Activated naive CD4-positive, alpha-beta T cell treated with anti-CD3 and anti-CD28 coated beads, Interleukin-2, amount 50 U/mL, for 16 hours (primary cell): ENCODE results near the gene SORBS1.

Experiments
- DNase-seq: peaks from one replicate; pipeline ENCODE4 v3.0.0-alpha.2; 2020

SORBS1 gene

GRCh38 chr10:95404864-95405263 lies 156.3 kb downstream of the SORBS1 start:
- no peak for DNase-seq

- no peak for DNase-seq
Measured at GRCh38 chr10:95404462-95404858, 156.7 kb downstream of the SORBS1 start.

- DNase-seq = no peak
Measured at GRCh38 chr10:95403700-95404461, 157.3 kb downstream of the SORBS1 start.

- DNase-seq = no peak
Measured at GRCh38 chr10:95401704-95402469, 159.3 kb downstream of the SORBS1 start.

GRCh38 chr10:95400787-95401186 lies 160.4 kb downstream of the SORBS1 start:
- no peak for DNase-seq

- no peak for DNase-seq
Measured at GRCh38 chr10:95399183-95399582, 162.0 kb downstream of the SORBS1 start.

- no peak for DNase-seq
Measured at GRCh38 chr10:95397747-95398146, 163.4 kb downstream of the SORBS1 start.

- no peak for DNase-seq
Measured at GRCh38 chr10:95395947-95396449, 165.2 kb downstream of the SORBS1 start.

- DNase-seq = no peak
Measured at GRCh38 chr10:95394161-95394880, 166.8 kb downstream of the SORBS1 start.

- DNase-seq = no peak
Measured at GRCh38 chr10:95392681-95393164, 168.4 kb downstream of the SORBS1 start.

GRCh38 chr10:95392217-95392584 lies 169.0 kb downstream of the SORBS1 start:
- no peak for DNase-seq

GRCh38 chr10:95391581-95392216 lies 169.5 kb downstream of the SORBS1 start:
- no peak for DNase-seq

- DNase-seq = no peak
Measured at GRCh38 chr10:95391164-95391563, 170.0 kb downstream of the SORBS1 start.

GRCh38 chr10:95389982-95390381 lies 171.2 kb downstream of the SORBS1 start:
- DNase-seq = no peak

- no peak for DNase-seq
Measured at GRCh38 chr10:95389176-95389575, 172.0 kb downstream of the SORBS1 start.

- no peak for DNase-seq
Measured at GRCh38 chr10:95388539-95388938, 172.6 kb downstream of the SORBS1 start.

- DNase-seq = no peak
Measured at GRCh38 chr10:95388109-95388471, 173.1 kb downstream of the SORBS1 start.

GRCh38 chr10:95384011-95384704 lies 177.0 kb downstream of the SORBS1 start:
- DNase-seq = no peak

- DNase-seq = no peak
Measured at GRCh38 chr10:95382596-95382995, 178.6 kb downstream of the SORBS1 start.

GRCh38 chr10:95382174-95382573 lies 179.0 kb downstream of the SORBS1 start:
- no peak for DNase-seq

- no peak for DNase-seq
Measured at GRCh38 chr10:95377950-95378349, 183.2 kb downstream of the SORBS1 start.

- no peak for DNase-seq
Measured at GRCh38 chr10:95375418-95375817, 185.8 kb downstream of the SORBS1 start.
